HFF-Myc (cell line): ENCODE data around the gene BRD3.
A peak's percentile ranks its signal among the peaks of the same experiment; 100 is the strongest.
"Not testable (repeated sequence)": the region's sequence is repeated elsewhere in the genome, so short reads cannot be mapped to it uniquely, and the experiment has no call there.

Source experiments
- DNase-seq: peaks from one replicate; pipeline ENCODE4 v3.0.0-alpha.2; 2011; ENCODE audit warnings: low read depth; ENCODE audit errors: extremely low read depth
- H3K4me3 ChIP-seq: replicated peaks from 2 replicates; pipeline ENCODE4 v1.5.1; 2011; ENCODE audit warnings: low read depth, mild to moderate bottlenecking, control low read depth, low read length
- TF ChIP-seq, protein P1 (sequence below): IDR thresholded peaks from 2 replicates; pipeline ENCODE4 v1.5.1; 2012; ENCODE audit warnings: mild to moderate bottlenecking, low read depth, low read length, control low read depth; ENCODE audit errors: missing control alignments

BRD3 gene

DNA sequence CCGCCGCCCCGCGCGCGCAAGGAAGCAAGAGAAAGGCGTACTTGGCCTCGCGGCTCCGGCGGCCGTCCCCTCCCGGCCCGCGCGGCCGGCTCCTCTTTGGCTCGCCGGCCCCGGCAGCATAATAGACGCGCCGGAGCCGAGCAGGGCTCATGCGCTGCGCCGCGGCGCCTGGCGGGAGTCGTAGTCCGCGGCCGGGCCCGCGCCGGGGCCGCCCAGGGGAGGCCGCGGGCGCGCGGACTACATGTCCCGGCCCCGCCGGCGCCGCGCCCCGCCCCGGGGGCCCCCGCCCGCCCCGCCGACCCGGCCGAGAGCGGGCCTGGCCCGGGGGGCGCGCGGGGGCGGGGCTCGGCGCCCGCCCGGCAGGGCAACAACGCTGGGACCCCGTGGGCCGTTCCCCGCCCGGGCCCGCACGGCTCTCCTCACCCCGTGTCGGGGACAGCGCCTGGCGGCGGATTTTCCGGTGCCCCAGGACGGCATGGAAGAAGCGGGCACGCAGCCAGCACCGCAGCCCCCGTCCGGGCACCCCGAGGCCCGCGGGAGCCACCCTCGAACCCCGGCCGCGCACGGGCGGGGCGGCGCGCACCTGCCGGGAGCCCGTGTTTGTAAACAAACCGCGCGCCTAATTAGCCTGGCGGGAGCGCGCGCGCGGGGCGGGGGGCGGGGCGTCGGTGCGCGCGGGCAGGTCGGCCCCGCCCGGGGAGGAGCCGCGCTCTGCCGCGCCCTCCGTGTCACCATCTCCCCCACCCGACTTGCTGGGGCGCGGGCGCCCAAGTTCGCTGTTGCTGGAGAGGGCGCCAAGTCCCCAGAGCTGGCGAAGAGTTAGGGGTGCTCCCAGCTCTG, at the start of gene BRD3:
BRD3 (minus strand) TSS at position 123 of the 840 bp plus-strand sequence. CDS start 14,549 bp downstream, outside the sequence.
- TF ChIP-seq, protein P1, sequence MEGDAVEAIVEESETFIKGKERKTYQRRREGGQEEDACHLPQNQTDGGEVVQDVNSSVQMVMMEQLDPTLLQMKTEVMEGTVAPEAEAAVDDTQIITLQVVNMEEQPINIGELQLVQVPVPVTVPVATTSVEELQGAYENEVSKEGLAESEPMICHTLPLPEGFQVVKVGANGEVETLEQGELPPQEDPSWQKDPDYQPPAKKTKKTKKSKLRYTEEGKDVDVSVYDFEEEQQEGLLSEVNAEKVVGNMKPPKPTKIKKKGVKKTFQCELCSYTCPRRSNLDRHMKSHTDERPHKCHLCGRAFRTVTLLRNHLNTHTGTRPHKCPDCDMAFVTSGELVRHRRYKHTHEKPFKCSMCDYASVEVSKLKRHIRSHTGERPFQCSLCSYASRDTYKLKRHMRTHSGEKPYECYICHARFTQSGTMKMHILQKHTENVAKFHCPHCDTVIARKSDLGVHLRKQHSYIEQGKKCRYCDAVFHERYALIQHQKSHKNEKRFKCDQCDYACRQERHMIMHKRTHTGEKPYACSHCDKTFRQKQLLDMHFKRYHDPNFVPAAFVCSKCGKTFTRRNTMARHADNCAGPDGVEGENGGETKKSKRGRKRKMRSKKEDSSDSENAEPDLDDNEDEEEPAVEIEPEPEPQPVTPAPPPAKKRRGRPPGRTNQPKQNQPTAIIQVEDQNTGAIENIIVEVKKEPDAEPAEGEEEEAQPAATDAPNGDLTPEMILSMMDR = no peak
- peak; percentile 35 for DNase-seq
- peak within 1 kb of the TSS; percentile 84 for H3K4me3 ChIP-seq

DNA sequence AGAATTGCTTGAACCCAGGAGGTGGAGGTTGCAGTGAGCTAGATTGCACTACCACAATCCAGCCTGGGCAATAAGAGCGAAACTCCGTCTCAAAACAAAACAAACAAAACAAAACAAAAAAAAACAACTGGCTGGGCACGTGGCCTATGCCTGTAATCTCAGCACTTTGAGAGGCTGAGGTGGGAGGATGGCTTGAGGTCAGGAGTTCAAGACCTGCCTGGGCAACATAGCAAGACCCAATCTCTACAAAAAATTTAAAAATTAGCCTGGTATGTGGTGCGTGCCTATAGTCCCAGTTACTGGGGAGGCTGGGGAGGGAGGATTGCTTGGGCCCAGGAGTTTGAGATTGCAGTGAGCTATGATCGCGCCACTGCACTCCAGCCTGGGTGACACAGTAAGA, 44.7 kb upstream of the BRD3 start:
- TF ChIP-seq, protein P1 = no peak
- no peak for DNase-seq
- no peak overlapping the region for H3K4me3 ChIP-seq

DNA sequence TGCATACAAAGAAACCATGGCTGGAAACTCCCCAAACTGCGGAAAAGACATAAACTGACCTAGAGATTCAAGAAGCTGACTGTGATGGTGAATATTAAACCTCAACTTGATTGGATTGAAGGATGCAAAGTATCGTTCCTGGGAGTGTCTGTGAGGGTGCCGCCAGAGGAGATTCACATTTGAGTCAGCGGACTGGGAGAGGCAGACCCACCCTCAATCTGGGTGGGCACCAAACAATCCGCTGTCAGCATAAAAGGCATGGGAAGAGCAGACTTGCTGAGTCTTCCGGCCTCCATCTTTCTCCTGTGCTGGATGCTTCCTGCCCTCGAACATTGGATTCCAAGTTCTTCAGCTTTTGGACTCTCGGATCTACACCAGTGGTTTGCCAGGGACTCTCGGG, 43.2 kb upstream of the BRD3 start:
- no peak overlapping the region for H3K4me3 ChIP-seq
- DNase-seq = no peak
- TF ChIP-seq, protein P1 = no peak

DNA sequence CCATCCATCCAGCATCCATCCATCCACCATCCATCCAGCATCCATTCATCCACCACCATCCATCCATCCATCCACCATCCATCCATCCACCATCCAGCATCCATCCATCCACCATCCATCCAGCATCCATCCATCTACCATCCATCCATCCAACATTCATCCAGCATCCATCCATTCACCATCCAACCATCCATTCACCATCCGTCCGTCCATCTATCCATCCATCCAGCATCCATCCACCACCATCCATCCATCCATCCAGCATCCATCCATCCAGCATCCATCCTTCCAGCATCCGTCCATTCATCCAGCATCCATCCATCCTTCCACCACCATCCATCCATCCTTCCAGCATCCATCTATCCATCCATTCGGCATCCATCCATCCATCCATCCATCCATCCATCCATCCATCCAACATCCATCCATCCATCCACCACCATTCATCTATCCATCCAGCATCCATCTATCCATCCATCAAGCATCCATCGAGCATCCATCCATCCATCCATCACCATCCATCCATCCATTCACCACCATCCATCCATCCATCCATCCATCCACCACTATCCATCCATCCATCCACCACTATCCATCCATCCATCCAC, 35.7 kb upstream of the BRD3 start:
- no peak for DNase-seq
- TF ChIP-seq, protein P1 = no peak
- H3K4me3 ChIP-seq = no peak overlapping the region

DNA sequence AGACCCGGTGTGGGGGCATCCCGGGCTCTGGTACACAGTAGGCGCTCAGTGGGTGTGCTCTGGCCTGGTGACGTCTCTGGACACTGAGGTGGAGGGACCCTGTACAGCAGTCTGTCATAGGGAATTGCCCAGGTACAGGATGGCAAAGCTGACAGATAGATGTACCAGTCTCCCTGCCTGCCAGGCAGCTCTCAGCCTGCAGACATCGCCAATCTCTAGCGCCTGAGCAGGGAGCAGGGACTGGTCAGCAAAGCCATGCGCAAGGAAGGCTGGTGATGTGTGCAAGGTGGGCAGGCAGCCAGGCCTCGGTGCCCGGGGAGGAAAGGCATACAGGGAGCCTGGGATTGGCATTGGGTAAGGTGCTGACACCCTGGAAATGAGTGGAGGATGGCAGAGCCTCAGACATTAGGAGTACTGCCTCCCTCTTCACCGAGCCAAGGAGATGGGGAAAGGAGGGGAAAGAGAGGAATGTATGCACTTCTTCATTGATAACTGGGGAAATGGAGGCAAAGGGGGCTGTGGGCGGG, 33.9 kb upstream of the BRD3 start:
- DNase-seq = no peak
- TF ChIP-seq, protein P1 = no peak

DNA sequence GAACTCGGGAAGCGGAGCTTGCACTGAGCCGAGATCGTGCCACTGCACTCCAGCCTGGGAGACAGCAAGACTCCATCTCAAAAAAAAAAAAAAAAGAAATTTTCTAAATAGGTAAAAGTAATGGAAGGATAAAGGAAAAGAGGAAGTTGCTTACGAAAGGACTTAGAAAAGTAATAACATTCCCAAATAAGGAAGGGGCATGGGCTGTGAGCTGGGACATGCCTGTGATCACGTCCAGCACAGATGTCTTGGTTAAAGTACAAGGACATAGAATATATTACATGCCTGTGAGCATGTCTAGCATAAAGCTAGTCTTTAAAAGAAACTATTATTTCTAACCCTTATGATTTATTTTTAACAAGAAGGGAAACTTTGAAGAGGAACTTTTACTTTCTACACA, 33.3 kb upstream of the BRD3 start:
- not testable (repeated sequence) for H3K4me3 ChIP-seq

More for the DNA sequence above, 33.9 kb upstream of the BRD3 start:
- no peak overlapping the region for H3K4me3 ChIP-seq

DNA sequence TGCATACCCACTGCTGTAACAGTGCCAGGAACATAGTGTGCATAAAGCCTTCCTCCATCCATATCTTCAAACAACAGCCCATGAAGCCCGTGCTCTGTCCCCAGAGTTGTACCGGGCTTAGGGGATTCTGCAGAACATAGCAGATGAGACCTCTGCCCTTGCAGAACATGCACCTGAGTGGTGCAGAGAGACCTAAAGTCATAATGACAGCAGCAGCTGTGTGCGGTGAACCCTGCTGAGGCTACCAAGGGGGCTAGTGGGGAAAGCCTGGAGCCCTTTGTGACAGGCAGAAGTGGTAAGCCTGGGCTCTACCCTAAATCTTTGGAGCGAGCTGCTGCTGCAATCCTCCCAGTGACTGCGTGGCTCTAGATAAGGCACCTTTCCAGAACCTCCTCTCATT, 32.2 kb upstream of the BRD3 start:
- TF ChIP-seq, protein P1 = no peak
- no peak for DNase-seq
- no peak overlapping the region for H3K4me3 ChIP-seq

More for the DNA sequence above, 33.3 kb upstream of the BRD3 start:
- DNase-seq = not testable (repeated sequence)
